Stomach (tissue), 4 donors: ENCODE measurements around the gene LIME1.

ENCODE experiments used
- CTCF ChIP-seq, 7 experiments: fragments of 450-650 bp in 4 of 7; fragments of 200-600 bp in 3 of 7; sonication (generic) in 3 of 7; IDR thresholded peaks; one replicate each; pipeline ENCODE4 v1.5.1; 2016 to 2019; ENCODE audit warnings: antibody characterized with exemption in 7 of 7, control low read depth in 2 of 7, mild to moderate bottlenecking in 1 of 7
- EP300 ChIP-seq: sonication (generic); formaldehyde crosslinking; IDR thresholded peaks from one replicate; pipeline ENCODE4 v1.6.1; 2017; ENCODE audit warnings: antibody characterized with exemption

- TF ChIP-seq CTCF (IDR thresholded peaks at IDR 0.05) (no peak), EP300 (no peak)
Observed at GRCh38 chr20:63706852-63707557, 29.5 kb upstream of the LIME1 start.
